HG03103 (cell line): Measurements from ENCODE around the gene PLEKHM3.
A peak's percentile ranks its signal among the peaks of the same experiment; 100 is the strongest.
"Not testable (repeated sequence)": the region's sequence is repeated elsewhere in the genome, so short reads cannot be mapped to it uniquely, and the experiment has no call there.

ENCODE experiments used
- ATAC-seq: cut with Tn5 transposase; IDR thresholded peaks from one replicate; pipeline ENCODE4 v1.9.1; 2021; ENCODE audit warnings: low read depth; ENCODE audit not compliant: unreplicated experiment

Gene PLEKHM3

GRCh38 chr2:208039376-208040110 lies 14.2 kb upstream of the PLEKHM3 start:
- no peak for ATAC-seq

- no peak for ATAC-seq
Observed at GRCh38 chr2:208037564-208038487, 12.5 kb upstream of the PLEKHM3 start.

GRCh38 chr2:208036357-208036756 lies 11.0 kb upstream of the PLEKHM3 start:
- ATAC-seq: no peak

GRCh38 chr2:208034503-208035140 lies 9.3 kb upstream of the PLEKHM3 start:
- ATAC-seq: no peak

- ATAC-seq: peak; percentile 81
Observed at GRCh38 chr2:208033701-208034502, 8.6 kb upstream of the PLEKHM3 start.

GRCh38 chr2:208031608-208032019 lies 6.3 kb upstream of the PLEKHM3 start:
- no peak for ATAC-seq

- ATAC-seq: peak; percentile 19
Observed at GRCh38 chr2:208025814-208026184, 472 bp upstream of the PLEKHM3 start.

- ATAC-seq: no peak
Observed at GRCh38 chr2:208024091-208024490, 1.2 kb downstream of the PLEKHM3 start.

GRCh38 chr2:208020253-208020652 lies 5.1 kb downstream of the PLEKHM3 start:
- no peak for ATAC-seq

GRCh38 chr2:208018124-208018712 lies 7.1 kb downstream of the PLEKHM3 start:
- ATAC-seq: not testable (repeated sequence)

- ATAC-seq: no peak
Observed at GRCh38 chr2:208017721-208018120, 7.6 kb downstream of the PLEKHM3 start.

- no peak for ATAC-seq
Observed at GRCh38 chr2:208015475-208015874, 9.9 kb downstream of the PLEKHM3 start.

- no peak for ATAC-seq
Observed at GRCh38 chr2:208013285-208014178, 11.8 kb downstream of the PLEKHM3 start.

- no peak for ATAC-seq
Observed at GRCh38 chr2:208012449-208012848, 12.9 kb downstream of the PLEKHM3 start.

- no peak for ATAC-seq
Observed at GRCh38 chr2:208010506-208010905, 14.8 kb downstream of the PLEKHM3 start.

- ATAC-seq: peak; percentile 61
Observed at GRCh38 chr2:208006833-208007232, 18.5 kb downstream of the PLEKHM3 start.

- ATAC-seq: no peak
Observed at GRCh38 chr2:208006337-208006736, 19.0 kb downstream of the PLEKHM3 start.

GRCh38 chr2:208001924-208002323 lies 23.4 kb downstream of the PLEKHM3 start:
- ATAC-seq: no peak
